DLD1 (cell line): ENCODE measurements around the gene GPR22.

Source experiments
- in situ Hi-C: cut with HindIII; loops from 2 replicates; pipeline ENCODE4 v1.10.0; 2017; ENCODE audit warnings: low sequenced_read_pairs

Gene GPR22, protein sequence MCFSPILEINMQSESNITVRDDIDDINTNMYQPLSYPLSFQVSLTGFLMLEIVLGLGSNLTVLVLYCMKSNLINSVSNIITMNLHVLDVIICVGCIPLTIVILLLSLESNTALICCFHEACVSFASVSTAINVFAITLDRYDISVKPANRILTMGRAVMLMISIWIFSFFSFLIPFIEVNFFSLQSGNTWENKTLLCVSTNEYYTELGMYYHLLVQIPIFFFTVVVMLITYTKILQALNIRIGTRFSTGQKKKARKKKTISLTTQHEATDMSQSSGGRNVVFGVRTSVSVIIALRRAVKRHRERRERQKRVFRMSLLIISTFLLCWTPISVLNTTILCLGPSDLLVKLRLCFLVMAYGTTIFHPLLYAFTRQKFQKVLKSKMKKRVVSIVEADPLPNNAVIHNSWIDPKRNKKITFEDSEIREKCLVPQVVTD

DNA sequence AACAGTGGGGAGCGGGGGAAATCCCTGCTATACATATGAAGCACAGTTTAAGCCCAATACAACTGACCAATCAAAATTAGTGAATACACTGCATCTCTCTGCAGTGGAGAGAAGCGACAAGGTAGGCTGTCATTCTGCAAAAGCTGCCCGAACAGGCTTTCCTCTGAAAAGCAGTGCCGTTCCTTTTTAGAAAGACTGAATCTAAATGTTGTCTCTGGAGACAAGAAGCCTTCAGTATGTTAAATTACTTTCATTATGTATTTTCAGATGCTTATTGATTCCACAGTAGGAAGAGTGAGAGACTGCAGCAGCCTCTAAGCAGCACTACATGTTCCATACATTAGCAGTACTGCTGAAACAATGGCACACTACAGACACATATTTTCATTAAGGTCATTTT lies at the start of gene GPR22:
Gene GPR22 (plus strand): TSS at position 129 of the 400 bp plus-strand sequence. CDS start 4,004 bp downstream, outside the sequence.
- in situ Hi-C loops: loop anchor here (10.0 kb wide), 2 partner anchors 175 to 255 kb away; no protein-coding TSS in a partner anchor

DNA sequence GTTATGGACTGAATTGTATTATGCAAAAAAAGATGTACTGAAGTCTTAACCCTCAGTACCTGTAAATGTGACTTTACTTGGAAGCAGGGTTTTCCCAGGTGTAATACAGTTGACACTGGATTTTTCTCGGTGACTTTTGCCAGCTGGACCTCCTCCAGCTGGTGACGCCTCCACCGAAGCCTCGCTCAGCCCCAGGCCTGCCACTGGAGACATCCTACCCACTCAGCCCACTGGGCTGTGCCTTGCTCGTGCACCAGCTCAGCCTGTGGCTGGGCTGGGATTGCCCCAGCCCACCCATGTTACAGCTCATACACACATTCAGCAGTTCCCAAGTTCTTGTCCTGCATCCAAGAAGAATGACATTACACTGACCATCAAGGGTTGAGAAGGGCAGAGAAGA lies 42.4 kb upstream of the GPR22 start:
- in situ Hi-C loops: no loop called here

DNA sequence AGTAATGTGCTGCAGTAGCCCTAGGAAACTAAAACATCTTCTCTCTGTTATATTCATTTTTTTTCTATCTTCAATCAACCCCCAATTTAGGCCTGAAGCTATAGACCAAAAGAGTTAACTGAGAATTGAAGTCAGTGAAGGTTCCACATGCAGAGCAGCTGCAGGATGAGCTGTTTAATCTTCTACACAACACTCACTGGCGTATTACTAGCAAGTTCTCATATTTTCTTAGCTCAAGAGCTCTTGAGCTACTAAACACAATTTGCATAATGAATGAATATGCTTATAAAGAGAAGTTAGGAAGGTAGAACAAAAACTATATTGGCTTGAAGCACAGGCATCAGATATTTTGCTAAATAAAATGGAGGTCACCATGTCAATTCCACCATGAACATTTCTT lies 41.2 kb upstream of the GPR22 start:
- in situ Hi-C loops: no loop called here

DNA sequence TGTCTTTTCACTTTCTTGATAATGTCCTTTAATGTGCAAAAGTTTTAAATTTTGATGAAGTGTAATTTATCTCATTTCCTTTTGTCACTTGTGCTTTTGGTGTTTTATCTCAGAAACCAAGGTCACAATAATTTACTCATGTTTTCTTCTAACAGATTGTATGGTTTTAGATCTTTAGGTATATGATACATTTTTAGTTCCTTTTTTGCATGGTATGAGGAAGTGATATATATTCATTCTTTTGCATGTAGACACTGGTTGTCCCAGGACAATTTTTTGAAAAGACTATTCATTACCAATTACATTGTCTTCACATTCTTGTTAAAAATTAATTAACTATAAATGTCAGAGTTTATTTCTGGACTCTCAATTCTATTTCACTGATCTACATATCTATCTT lies 39.8 kb upstream of the GPR22 start:
- in situ Hi-C loops: no loop called here

DNA sequence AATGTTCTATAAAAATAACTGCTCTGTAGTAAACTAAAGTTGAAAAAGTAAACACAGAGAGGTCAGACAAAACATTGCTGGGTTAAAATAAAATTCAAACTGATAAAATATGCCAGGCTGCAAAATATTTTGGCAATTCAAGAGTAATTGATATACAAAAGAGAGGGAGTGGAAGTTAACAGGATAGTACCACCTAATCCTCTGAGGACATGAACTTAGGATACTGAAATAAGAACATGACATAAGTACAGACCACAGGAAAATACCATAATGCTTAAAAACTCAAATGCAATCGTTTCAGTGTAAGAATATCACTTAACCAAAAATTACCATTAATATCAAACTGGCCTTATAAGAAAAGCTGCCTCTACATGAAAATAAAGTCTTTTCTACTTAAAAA lies 37.6 kb upstream of the GPR22 start:
- in situ Hi-C loops: no loop called here

DNA sequence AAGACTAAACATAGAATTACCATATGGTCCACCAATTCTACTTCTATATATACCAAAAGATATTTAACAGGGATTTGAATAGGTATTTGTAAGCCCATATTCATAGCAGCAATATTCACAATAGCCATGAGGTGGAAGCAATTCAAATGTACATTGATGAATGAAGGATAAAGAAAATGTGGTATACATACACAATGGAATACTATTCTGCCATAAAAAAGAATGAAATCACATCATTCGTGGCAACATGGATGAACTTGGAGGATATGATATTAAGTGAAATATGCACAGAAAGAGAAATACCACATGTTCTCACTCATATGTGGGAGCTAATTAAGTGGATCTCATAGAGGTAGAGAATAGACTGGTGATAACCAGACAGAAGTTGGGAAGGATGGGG lies 34.1 kb upstream of the GPR22 start:
- in situ Hi-C loops: no loop called here

DNA sequence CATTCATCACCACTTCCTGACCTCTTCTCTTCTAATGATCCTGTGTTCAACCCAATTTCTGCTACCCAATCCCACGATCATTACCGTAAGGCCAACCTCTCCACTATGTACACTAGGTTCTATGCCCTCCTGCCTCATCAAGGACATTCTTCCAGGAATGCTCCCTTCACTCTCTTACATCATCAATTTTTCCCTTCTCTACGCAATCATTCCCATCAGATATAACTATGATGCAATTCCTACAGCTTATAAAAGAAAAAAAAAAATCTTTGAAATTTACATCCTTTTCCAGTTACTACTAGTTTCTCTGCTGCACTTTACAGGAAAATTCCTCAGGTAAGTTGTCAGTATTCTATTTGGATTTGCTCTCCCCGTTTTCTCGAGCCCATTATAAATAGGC lies 30.8 kb upstream of the GPR22 start:
- in situ Hi-C loops: no loop called here

DNA sequence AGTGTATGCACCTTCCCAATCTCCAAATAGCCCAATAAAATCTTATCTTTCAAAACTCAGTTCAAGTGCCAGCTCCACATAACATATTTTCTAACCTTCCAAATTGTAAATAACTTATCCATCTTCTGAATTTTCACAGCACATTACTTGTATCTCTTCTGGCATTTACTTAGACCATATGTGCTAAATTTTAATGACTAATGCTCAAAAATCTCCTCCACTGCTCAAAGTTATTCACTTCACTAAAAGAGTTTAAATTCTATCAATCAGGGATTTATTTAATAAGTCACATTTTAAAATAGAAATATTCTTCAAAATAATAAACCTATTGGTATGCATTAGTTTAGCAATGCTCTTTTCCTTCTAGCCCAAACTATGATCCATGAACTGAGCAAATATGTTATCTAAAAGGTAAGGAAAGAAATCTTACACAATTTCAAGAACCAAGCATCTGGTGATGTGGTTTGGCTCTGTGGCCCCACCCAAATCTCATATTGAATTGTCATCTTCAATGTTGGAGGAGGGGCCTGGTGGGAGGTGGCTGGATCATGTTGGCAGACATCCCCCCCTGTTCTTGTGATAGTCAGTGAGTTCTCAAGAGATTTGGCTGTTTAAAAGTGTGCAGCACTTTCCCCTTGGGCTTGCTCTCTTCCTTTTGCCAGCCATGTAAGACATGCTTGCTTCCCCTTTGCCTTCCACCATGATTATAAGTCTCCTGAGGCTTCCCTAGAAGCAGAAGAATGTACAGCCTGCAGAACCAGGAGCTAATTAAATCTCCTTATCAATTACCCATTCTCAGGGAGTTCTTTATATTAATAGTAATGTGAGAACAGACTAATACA lies 28.1 kb upstream of the GPR22 start:
- in situ Hi-C loops: no loop called here

DNA sequence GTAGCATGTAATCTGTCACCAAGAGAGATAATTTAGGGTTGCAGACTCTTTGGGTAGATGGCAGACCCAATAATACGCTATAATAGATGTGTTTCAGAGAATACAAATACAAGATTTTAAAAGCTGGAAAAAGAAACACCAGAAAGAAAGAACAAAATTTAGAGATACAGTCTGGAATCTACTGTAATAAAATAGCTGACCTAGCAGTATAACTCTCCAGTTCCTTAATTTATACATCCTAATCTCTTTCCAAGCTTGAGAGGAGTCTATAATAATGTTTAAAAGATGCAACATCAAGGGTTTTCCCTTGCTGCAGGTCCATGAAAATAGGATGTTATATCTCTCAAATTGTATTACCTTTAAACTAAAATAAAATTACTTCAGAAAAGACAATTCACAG lies 27.2 kb upstream of the GPR22 start:
- in situ Hi-C loops: no loop called here

DNA sequence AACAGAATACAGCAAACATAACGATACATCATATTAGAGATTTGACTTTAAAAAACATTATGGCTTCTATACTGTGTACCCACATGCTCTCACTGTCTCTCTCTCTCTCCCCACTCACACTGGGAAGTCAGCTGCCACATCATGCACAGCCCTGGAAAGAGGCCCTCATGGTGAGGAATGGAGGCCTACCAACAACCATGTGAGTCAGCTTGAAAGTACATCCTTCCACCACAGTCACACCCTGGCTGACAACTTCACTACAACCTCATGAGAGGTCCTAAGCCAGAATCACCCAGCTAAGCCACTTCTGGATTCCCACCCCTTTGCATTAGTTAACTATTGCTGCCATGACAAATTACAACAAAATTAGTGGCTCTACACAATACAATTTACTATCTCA lies 23.3 kb upstream of the GPR22 start:
- in situ Hi-C loops: no loop called here

DNA sequence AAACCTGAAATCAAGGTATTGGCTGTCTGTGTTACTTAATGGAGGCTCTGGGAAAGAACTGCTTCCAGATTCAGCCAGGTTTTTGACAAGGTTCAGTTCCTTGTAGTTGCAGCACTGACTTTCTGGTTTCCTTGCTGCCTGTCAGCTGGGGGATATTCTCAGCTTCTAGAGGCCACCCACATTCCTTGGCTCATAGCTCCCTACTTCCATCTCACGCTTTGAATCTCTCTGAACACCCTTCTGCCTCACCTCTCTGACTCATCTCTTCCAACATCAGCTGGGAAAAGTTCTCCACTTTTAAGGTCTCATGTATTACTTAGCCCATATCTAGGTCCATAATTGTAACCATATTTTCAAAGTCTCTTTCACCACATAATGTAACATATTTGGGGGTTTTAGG lies 22.9 kb upstream of the GPR22 start:
- in situ Hi-C loops: no loop called here

DNA sequence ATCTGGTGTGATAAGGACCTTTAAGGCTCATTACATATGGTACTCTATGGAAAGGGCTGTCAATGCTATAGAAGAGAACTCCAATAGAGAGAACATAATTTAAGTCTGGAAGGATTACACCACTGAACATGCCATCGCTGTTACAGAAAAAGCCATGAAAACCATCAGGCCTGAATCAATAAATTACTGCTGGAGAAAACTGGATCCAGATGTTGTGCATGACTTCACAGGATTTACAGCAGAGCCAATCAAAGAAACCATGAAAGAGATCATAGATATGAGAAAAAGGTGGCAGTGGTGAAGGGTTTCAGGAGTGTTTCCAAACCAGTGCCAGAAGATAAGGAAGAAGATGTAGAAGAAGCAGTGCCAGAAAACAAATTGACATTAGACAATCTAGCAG lies 18.9 kb upstream of the GPR22 start:
- in situ Hi-C loops: no loop called here

DNA sequence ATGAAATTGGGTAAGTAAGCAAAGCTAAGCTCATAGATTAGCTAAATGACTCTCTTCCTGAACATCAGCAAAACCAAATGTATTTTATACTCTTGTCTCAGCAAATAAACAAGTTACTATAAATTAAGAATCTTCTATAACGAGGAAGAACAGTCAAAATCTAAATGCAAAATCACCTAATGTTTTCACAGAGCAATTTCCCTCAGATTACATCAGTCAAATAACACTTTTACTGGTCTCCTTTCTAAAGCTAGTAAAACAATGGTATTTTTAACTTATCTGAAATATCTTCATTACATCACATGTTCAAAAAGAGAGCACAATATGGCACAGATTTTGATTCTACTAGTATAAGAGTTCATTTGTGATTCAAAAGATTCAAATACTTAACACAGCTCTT lies 16.5 kb upstream of the GPR22 start:
- in situ Hi-C loops: no loop called here

DNA sequence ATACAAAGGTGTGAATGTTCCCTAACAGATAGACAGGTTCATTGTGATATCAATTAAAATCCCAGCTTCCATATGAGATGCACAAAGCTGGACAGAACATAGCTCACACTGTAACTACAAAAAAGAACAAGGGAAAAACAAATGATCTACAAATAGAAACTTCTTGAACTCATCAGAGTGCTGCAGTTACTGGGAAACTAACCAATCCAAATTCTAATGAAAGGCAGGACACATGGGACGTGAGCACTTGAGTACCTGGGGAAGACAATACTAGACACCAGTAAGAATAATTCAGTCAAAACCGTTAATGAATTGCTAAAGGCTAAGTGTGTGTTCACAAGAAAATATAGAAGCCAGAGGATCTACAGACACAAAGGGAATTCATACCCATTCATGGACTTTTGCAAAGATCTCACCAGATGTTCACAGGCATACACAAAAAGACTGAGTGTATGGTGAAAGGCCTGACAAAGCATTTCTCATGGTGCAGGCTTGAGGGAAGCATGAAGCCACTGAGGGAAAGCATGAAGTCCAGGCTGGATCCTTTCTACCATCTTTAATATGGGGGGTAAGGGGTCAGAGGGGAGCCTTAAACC lies 7.8 kb upstream of the GPR22 start:
- in situ Hi-C loops: loop anchor here (10.0 kb wide), 2 partner anchors 183 to 263 kb away; no protein-coding TSS in a partner anchor

DNA sequence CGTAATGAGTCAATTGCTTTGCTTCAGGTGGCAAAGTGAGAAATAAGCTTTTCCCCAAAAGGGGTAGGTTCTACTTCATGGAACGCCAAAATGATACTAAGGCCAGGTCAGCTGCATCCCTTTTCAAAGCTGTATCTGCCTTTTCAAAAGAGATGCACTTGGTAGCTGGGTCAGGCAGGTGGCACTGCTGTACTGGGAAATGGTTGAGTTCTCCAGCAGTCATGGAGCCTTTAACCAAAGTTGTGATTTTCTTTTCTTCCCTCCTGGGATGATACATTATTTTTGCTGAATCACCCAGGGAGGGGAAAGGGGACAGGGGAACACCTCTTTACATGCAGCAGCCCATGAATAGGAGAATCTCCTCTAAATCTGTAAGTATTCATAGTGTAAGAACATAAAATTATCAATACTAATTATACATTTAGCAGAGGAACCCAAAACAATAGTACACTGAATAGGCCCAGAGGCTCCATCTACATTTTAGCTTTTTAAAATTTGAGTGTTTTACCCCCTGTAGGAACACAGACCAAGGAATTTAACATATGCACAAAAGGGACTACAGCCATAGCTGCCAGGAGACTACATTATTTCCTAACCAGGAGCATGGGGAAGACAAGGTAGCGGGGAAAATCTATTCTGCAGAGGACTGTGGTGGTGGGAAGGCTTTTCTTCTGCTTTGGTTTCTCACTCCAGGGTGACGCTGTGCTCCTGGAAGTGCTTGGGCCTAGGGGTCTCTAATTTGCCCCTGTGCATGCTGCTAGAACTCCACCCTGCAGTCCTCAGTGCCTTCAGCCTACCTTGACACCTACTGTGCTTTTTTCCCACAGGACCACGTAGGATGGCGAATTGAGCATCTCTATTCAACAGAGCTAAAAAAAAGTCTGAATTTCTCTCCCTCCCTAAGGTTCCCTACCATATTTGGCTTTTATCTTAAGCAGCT lies 6.4 kb upstream of the GPR22 start:
- in situ Hi-C loops: loop anchor here (10.0 kb wide), 2 partner anchors 181 to 261 kb away; no protein-coding TSS in a partner anchor

DNA sequence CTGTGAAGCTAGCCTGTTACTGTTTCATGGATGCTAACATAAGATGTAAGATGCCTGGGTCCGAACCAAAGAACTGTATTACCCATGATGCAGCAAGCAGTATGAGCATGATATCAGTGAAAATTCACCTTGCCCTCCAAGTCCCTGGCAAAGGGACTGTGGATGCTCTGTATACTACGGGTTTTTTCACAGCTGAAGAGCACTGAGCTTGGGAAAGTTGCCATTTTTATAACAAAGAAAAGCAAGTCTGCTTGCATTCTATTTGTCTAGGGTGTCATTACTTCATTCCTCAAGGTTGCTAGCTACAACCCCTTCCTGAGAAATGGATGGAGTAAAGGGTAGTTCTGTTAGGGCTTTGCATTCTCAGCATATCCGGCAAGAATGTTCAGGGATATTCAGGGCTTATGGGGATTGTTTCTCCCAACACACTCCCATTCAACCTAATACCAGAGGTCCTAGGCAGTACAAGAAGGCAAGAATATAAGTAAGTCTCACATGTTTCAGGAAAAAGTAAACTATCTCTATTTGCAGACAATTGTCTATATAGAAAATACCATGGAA lies 5.1 kb upstream of the GPR22 start:
- in situ Hi-C loops: loop anchor here (10.0 kb wide), 2 partner anchors 180 to 260 kb away; no protein-coding TSS in a partner anchor

DNA sequence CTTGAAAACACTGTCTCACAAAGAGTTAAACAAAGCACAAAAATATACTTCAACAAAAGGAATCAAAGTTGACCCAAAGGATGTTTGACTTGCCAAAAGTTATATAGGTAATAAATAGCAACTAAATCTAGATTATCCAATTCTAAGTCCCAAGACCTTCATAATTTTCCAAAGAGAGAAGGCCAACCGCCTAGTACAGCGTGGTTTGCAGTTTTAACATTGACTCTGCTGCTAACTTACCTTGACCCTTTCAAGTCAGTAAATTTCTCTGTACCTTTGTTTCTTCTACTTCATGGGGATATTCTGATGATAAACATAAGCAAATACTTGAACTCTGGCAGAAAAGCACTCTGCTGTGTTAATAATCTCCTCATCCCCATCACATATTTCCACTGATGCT lies 1.9 kb upstream of the GPR22 start:
- in situ Hi-C loops: loop anchor here (10.0 kb wide), 2 partner anchors 177 to 257 kb away; no protein-coding TSS in a partner anchor

DNA sequence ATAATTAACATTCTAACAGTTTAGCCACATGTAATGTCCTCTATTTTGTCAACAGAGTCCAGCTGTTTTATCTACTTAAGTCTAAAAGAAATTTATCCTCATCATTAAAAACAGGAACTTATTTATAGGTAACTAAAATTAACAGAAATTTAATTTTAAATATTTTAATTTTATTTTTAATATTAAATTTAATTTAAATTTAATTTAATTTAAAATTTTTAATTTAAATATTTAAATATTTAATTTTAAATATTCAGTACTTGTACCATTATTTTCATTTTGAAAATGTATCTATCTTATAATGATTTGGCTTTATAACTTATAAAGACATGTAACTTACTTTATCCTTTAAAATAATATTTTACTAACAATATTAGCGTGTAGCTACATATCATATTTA lies 1.0 kb upstream of the GPR22 start:
- in situ Hi-C loops: loop anchor here (10.0 kb wide), 2 partner anchors 176 to 256 kb away; no protein-coding TSS in a partner anchor

DNA sequence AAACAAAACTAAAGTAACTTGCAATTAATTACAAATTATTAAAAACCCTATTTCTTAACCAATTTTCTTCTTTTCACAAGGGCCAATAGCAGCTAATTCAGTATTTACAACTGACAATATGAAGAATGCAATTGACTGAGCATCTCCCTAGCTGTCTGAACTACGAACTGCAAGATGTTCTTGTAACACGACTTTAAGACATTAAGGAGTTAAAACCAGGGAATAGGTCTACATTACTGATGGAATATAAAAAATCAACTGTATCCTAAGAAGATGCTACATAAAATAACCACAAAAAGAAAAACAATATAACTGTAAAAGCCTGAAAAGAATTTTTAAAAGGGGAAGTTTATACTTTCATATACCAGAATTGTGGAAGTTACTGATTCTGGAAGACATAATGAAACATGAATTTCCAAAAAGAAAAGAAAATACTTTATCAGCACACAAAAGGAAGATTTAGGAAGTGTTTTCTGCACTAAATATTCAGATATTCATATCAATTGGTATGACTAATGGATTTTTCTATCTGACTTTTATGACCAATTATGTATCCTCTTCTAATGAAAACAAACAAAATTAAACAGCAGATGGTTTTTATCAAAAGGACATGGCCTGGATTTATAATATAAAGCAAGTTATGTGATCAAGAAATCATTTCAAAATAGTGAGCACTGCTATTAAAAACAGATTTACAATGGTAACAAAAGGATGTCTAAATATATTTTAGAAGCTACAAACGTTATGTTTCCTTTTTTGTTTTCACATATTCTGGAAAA lies 1.6 kb downstream of the GPR22 start:
- in situ Hi-C loops: no loop called here
